NCI-H2081 (cell line): ENCODE data around the gene COL24A1.

Experiments used
- DNase-seq, 2 experiments: peaks; one replicate each; lab custom pipeline; 2025; lab: John Stamatoyannopoulos, UW

Gene COL24A1

GRCh38 chr1:85689775-85690404 is 466.7 kb downstream of the COL24A1 start:
- DNase-seq = no peak

DNA sequence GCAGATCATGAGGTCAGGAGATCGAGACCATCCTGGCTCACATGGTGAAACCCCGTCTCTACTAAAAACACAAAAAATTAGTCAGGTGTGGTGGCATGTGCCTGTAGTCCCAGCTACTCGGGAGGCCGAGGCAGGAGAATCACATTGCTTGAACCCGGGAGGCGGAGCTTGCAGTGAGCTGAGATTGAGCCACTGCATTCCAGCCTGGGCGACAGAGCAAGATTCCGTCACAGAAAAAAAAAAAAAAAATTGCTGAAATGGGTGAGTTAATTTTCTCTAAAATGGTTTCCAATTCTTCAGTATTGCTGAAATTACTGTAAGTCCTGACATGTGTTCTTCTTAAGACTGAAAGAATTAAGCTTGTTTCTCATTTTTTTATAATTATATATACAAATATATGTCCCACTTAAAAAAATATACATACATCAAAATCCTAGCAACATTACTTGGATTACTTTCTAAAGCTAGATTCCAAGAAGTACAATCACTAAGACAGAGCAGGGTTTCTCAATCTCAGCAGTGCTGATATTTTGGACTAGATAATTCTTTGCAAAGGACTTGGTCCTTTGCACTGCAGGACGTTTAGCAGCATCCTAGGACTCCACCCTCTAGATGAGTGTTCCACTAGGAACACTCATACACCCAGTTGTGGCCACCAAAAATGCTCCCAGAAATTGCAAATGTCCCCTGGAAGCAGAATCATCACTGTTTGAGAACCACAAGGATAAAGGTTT is 473.1 kb downstream of the COL24A1 start:
- DNase-seq = no peak

GRCh38 chr1:85681087-85681486 is 475.5 kb downstream of the COL24A1 start:
- no peak for DNase-seq
